Psoas muscle (tissue), 8 donors: ENCODE measurements around the gene FADD. TPM values are rescaled to one million over a fixed set of nuclear protein-coding genes. Genes with fewer than 3 reads are reported as not detected.
A peak's percentile ranks its signal among the peaks of the same experiment; 100 is the strongest.

Experiments used
- ATAC-seq, 4 donors: fragments of 200-7000 bp; cut with Tn5 transposase; one replicate each; pipeline ENCODE4 v1.9.1; 2020; ENCODE audit warnings: moderate library complexity in 3 of 4, mild to moderate bottlenecking in 2 of 4
- DNase-seq, 2 donors: peaks; one replicate each; pipeline ENCODE4 v3.0.0-alpha.2; 2020
- H3K27ac ChIP-seq: fragments of 200-600 bp; one replicate; pipeline ENCODE4 v1.8.0; 2022
- H3K27me3 ChIP-seq, 3 donors: fragments of 200-600 bp in 1 of 3; one replicate each; pipeline versions ENCODE4 v1.6.1 to v1.8.0; 2013 to 2022; ENCODE audit warnings: low read length in 2 of 3, mild to moderate bottlenecking in 2 of 3, moderate library complexity in 1 of 3; ENCODE audit not compliant: insufficient read depth in 3 of 3
- H3K36me3 ChIP-seq, 2 donors: fragments of 200-600 bp in 1 of 2; one replicate each; pipeline versions ENCODE4 v1.6.1 to v1.8.0; 2013 to 2022; ENCODE audit warnings: low read depth in 1 of 2, mild to moderate bottlenecking in 1 of 2, moderate library complexity in 1 of 2; ENCODE audit not compliant: insufficient read depth in 1 of 2
- H3K4me1 ChIP-seq: fragments of 200-600 bp; one replicate; pipeline ENCODE4 v1.8.0; 2022
- H3K4me3 ChIP-seq: fragments of 200-600 bp; one replicate; pipeline ENCODE4 v1.8.0; 2022; ENCODE audit warnings: mild to moderate bottlenecking
- H3K9me3 ChIP-seq: fragments of 200-600 bp; one replicate; pipeline ENCODE4 v1.8.0; 2022
- WGBS, 3 donors: extraction: QIAGEN DNeasy Blood & Tissue Kit; methylation state at CpG; one replicate each; pipeline versions ENCODE4 v1.1.6 to v1.1.7; 2013; 5-methylcytosine and 5-hydroxymethylcytosine counted together
- intact Hi-C, 2 donors: fragments of 100-400 bp; cut with DNase I; formaldehyde crosslinking; loops; one replicate each; pipeline versions ENCODE4 v1.11.0 to v1.14.2; 2022
- polyA plus RNA-seq, 3 donors: library from polyadenylated mRNA; stranded (reverse); fragments of 200-250 nt; gene quantifications; one replicate each; pipeline ENCODE4 v1.2.3, GENCODE V29; 2013
- total RNA-seq, 4 donors: library from RNA; stranded (reverse); fragmentation: NEBNext Ultra II Directional in 2 of 4; extraction: Animal tissue kit (Norgen Biotek cat#: 25700) in 2 of 4; gene quantifications; one replicate each; pipeline versions ENCODE4 v1.2.1 to v1.2.4, GENCODE V29; 2021 to 2023
- TF ChIP-seq, protein P1 (sequence below): fragments of 200-600 bp; IDR thresholded peaks from one replicate; pipeline ENCODE4 v1.8.0; 2022; ENCODE audit warnings: antibody characterized with exemption
- donor health status: healthy with polysubstance abuse.
- donor health status: DM: no; HTN: no; CAD: no; lungs with moderate emphysema.
- donor health status: Bipolar disorder and iron deficiency.
- donor health status: healthy.
- donor health status: DM: yes; HTN: yes; CAD: no.
- donor health status: DM: no; HTN: no; CAD: no.
- donor health status: DM: no; HTN: no; CAD: no.
- donor health status: DM: yes; HTN: yes; CAD: no.

Gene FADD
- total and polyA plus RNA-seq, 7 donors = 7.9 to 49.2 (median 10.7) TPM

DNA sequence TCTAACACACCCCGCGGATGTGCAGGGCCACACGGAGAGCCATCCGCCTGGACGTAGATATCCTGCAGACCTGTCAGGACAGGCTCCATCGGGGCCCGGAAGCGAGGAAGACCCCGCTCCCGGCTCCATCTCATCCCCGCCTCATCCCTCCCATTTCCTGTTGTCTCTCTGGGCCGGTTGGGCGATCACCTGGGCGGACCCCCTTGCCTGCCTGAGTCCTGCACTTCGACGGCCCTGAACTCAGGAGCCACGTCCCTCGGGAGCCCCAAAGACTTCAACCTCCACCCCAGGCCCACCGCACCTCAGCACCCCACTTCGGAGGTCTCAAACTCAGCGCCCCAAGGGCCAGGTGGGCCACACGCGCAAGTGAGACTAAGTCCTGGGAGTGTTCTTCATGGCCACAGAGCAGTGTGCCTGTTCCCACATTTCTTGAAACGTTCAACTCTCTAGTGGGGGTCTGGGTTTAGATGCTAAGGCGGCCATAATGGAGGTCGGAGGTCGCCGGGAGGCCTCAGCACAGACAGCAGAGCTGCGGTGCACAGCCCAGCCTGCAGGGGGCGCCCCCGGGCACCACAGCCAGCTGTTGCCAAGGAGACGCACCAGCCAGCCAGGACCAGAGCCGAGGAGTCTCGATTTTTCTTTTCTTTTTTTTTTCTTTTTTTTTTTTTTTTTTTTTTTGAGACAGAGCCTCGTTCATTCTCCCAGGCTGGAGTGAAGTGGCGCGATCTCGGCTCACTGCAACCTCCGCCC is 26.0 kb upstream of the FADD start:
- H3K4me1 ChIP-seq = no peaks in the 10 kb centered on the region
- H3K4me3 ChIP-seq = no peak overlapping the region
- H3K27ac ChIP-seq = no peak overlapping the region
- DNase-seq (no peak), ATAC-seq (peak in 2 of 4 donors; percentile 67 to 70)
- WGBS, 3 donors = 84 to 86% (median 86%) methylated on average over 38 to 39 of the region's 39 CpGs
- no peaks in the 10 kb centered on the region for H3K36me3 ChIP-seq
- no peaks in the 10 kb centered on the region for H3K9me3 ChIP-seq
- intact Hi-C loops = no loop called here
- TF ChIP-seq, protein P1, sequence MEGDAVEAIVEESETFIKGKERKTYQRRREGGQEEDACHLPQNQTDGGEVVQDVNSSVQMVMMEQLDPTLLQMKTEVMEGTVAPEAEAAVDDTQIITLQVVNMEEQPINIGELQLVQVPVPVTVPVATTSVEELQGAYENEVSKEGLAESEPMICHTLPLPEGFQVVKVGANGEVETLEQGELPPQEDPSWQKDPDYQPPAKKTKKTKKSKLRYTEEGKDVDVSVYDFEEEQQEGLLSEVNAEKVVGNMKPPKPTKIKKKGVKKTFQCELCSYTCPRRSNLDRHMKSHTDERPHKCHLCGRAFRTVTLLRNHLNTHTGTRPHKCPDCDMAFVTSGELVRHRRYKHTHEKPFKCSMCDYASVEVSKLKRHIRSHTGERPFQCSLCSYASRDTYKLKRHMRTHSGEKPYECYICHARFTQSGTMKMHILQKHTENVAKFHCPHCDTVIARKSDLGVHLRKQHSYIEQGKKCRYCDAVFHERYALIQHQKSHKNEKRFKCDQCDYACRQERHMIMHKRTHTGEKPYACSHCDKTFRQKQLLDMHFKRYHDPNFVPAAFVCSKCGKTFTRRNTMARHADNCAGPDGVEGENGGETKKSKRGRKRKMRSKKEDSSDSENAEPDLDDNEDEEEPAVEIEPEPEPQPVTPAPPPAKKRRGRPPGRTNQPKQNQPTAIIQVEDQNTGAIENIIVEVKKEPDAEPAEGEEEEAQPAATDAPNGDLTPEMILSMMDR = peak; percentile 27
- H3K27me3 ChIP-seq = no peaks in the 10 kb centered on the region

DNA sequence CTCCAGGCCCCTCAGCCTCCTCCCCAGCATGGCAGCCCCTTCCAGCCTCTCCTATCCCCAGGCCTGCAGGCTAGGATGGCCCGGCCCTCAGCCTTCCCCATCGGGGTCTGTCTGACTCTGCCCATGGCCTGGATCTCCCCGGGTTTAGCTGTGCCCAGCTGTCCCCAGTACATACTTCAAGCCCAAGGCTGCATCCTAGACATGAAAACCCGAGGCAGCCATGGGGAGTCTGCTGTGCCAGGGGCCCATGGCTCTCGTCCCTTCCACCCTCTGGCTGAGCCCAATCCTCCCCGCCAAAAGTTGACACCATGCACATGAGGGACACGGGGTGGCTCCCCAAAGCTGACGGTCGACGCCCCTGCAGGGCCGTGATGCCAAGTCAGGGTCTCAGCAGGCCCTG is 22.2 kb upstream of the FADD start:
- no peaks in the 10 kb centered on the region for H3K4me1 ChIP-seq
- no peaks in the 10 kb centered on the region for H3K36me3 ChIP-seq
- intact Hi-C loops = no loop called here
- ATAC-seq (no peak), DNase-seq (no peak)
- H3K4me3 ChIP-seq = no peak overlapping the region
- H3K27me3 ChIP-seq = no peaks in the 10 kb centered on the region
- TF ChIP-seq, protein P1 = no peak
- 77 to 79% (median 78%) methylated on average over 11 of the region's 11 CpGs for WGBS, 3 donors
- H3K27ac ChIP-seq = no peak overlapping the region
- H3K9me3 ChIP-seq = no peaks in the 10 kb centered on the region

DNA sequence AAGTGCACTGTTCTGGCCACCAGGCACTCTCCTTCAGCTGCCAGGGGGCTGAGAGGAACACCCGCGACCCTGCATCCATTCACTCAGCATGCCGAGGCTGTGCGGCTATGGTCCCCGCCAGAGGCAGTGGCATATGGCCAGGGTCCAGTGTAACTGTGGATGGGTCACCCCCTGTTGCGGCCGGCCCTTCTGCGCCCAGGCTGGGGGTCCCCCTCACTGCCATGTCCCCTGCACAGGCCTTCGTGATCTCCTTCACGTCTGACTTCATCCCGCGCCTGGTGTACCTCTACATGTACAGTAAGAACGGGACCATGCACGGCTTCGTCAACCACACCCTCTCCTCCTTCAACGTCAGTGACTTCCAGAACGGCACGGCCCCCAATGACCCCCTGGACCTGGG is 20.8 kb upstream of the FADD start:
- 85 to 86% (median 86%) methylated on average over 18 of the region's 18 CpGs for WGBS, 3 donors
- Histone ChIP-seq H3K36me3 (no peaks in the 10 kb centered on the region), H3K9me3 (no peaks in the 10 kb centered on the region), H3K27ac (no peak overlapping the region), H3K4me1 (no peaks in the 10 kb centered on the region), H3K4me3 (no peak overlapping the region), H3K27me3 (peaks cover 0 to 6% (median 0%) of the 10 kb centered on the region in 3 donors)
- TF ChIP-seq, protein P1 = no peak
- ATAC-seq (no peak), DNase-seq (no peak)
- intact Hi-C loops = no loop called here

GRCh38 chr11:70183032-70183431 is 20.1 kb upstream of the FADD start:
- peaks cover 0 to 14% (median 0%) of the 10 kb centered on the region in 3 donors for H3K27me3 ChIP-seq
- intact Hi-C loops = no loop called here
- DNase-seq = no peak
- H3K9me3 ChIP-seq = no peaks in the 10 kb centered on the region
- ATAC-seq = no peak
- WGBS, 3 donors = 89 to 96% (median 95%) methylated on average over 1 of the region's 1 CpG
- H3K4me3 ChIP-seq = no peak overlapping the region
- TF ChIP-seq, protein P1 = no peak
- H3K4me1 ChIP-seq = no peaks in the 10 kb centered on the region
- H3K27ac ChIP-seq = no peak overlapping the region
- no peaks in the 10 kb centered on the region for H3K36me3 ChIP-seq
